Mesenteric fat pad (tissue), 1 donor: Measurements from ENCODE around the gene HES4. TPM values are rescaled to one million over a fixed set of nuclear protein-coding genes. Genes with fewer than 3 reads are reported as not detected.
"Not testable (repeated sequence)": the region's sequence is repeated elsewhere in the genome, so short reads cannot be mapped to it uniquely, and the experiment has no call there.

Experiments used
- DNase-seq: peaks from one replicate; pipeline ENCODE4 v3.0.0-alpha.2; 2020; ENCODE audit warnings: low spot score
- total RNA-seq: library from RNA; stranded (reverse); fragmentation: NEBNext Ultra II Directional; extraction: Animal tissue kit (Norgen Biotek cat#: 25700); gene quantifications from one replicate; pipeline ENCODE4 v1.2.1, GENCODE V29; 2021
- donor health status: DM: yes; HTN: yes; CAD: no.

HES4 gene
- total RNA-seq, 1 donor from 2014 or later, result 25.5 TPM

DNA sequence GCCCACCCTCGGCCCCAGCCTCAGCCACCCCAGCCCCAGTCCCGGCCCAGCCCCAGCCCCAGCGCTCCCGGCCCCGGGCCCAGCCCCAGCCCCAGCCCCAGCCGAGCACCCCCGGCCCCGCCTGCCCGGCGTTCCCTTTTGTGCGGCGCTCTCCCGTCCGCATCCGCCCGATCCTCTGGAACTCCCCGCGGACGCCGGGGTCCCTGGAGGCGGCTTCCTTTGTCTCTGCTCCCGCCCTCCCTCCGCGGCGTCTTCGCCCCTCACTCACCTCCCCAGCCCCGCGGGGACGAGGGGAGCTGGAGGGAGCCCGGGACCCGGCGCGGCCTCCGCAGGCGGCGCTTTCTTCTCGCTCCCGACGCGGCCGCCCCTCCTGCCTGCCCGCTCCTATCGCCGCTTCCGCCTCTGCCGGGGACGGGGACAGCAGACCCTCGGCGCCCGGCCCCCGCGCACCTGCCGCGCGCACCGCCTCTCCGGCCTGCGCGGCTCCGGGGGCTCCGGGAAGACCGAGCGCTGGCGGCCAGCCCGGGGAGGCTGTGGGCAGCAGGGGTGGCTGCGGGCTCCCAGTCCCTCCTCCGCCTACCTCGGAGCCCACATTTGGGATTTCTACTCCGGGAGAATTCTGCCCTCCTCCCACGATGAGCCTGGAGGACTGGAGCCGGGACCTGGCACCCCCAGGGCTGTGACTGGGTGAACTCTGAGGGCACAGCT lies 34.0 kb upstream of the HES4 start:
- no peak for DNase-seq

DNA sequence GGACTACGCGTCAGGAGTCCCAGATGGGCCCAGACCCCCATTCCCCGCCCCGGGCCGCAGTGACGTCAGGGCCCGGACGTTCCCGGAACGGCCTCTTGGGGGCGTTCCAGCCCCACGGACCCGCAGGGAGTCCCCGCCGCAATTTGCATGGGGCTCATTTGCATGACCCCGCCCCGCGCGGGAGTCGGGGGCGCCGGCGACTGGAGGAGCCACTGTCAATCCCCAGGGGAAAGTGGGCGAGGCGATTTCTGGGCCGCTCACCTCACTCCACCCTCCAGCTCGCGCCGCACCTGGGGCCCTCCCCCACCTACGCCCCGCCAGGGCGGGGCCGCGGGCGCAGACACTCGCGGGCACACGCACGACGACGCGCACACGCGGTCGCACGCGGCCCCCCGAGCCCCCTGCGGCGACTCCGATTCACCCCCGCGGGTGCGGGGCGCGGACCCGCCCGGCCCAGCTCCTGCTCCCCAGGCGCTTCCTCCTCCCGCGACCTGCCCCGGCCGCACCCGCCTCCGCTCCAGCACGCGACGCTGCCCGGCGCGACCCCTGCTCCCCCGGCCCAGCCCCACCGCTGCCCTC lies 33.2 kb upstream of the HES4 start:
- no peak for DNase-seq

DNA sequence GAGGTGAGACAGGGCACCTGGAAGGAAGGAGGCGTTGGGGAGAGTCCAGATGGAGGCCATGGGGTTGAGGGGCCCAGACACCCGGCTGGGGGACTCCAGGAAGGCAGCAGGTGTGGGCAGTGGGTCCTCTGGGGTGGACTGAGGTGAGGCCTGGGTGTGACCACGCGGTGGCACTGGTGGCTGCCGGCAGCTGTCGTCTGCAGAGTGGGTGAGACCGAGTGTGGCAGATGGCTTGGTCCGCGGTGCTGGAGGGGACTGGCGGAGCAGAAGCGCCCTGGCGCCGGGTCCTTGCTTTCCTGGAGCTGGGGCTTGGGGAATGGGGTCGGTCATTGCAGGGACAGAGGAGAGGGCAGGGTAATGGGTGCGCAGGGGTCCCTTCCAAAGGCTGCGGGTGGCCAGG lies 32.5 kb upstream of the HES4 start:
- no peak for DNase-seq

DNA sequence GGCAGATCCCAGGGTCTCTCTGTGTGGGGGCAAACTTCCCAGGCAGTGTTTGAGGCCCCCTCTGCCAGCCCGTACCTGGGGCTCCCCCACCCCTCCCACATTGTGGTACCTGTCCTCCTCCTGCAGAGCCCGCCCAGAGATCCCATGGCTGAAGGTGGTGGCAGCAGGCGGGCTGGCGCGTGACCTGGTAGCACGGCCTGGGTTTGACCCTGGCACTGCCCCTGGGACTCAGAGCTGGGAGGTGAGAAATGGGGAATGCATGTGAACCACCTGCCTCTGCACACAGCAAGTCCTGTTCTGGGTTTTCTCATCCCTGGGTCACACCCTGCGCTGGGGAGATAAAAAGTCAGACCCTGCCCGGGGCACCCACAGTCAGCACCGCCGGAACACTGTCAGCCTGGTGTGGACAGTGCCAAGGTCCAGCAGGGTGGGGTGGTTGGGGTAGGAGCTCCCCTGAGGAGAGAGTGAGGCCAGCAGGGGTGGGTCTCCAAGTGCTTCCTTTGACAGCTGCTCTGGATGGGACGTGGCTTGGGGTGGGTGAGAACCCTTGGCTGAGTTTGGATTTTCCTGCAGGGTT lies 31.9 kb upstream of the HES4 start:
- no peak for DNase-seq

DNA sequence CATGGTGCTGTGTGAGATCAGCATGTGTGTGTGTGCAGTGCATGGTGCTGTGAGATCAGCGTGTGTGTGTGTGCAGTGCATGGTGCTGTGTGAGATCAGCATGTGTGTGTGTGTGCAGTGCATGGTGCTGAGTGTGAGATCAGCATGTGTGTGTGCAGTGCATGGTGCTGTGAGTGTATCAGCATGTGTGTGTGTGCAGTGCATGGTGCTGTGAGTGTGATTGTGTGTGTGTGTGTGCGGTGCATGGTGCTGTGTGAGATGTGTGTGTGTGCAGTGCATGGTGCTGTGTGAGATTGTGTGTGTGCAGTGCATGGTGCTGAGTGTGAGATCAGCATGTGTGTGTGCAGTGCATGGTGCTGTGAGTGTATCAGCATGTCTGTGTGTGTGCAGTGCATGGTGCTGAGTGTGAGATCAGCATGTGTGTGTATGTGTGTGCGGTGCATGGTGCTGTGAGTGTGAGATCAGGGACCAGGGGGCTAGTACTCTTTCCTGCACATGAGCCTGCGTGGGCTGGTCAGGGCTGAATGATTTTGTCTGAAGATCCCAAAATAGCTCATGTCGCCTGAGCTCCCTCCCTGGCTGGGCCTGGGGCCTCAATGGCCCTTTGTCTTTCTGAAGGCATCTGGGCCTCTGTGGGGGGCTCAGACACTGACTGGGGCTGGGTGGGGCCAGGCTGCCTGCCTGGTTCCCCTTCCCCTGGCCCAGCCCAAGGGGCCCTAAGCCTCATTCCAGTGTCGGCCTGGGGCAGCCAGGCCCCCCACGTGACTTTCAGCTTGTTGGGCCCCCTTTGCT lies 31.2 kb upstream of the HES4 start:
- DNase-seq, result not testable (repeated sequence)

DNA sequence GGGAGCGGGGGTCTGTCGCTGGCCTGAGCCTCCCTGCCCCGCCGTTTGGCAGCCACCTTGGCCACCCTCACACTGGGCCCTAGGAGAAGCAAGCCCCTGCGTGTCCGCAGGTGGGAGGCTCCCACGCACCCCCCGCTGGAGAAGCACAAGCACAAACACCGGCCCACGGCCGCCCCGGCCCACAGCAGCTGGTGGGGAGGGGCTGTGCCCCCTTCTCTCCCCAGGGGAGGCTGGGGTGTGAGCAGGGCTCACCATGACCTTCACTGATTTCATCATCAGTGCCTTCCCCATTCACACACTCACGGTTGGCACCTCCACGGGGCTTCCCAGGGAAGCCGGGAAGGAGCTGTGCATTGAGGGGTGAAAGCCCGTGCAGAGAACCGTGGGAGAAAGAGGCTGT lies 27.9 kb upstream of the HES4 start:
- no peak for DNase-seq

DNA sequence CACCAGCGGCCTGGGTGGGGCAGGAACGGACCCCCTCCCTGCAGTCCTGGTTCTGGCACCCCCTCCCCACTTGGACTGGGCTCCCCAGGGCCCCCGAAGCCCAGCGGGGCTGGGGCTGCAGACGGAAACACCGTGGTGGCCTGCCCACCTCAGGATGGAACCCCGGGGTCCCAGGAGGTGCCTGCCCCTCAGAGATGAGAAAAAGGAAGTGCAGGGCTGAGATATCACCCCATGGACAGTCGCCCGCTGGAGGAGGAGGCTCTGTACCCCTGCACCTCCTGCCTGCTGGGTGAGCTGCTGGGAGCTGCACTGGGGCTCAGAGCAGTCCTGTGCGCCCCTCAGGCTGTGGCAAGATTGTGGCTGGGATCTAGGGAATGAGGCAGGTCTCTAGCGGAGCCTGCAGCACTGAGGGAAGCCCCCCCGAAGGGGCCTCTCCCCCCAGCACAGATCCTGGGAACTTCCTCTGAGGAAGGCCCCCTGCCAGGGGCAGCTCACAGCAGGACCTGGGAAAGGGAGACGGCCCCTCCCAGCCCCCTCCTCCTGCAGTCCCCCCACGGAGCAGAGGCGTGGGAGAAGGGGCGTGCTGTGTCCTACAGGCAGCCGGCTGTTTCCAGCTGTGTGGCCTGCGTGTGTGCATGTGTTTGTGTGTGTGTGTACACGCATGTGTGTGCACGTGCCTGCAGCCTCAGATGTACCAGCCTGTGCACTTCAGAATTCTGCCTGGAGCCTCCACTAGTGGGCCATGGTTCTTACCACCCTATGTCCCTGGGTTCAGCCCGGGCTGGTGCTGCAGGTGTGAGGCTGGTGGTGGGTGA lies 26.9 kb upstream of the HES4 start:
- no peak for DNase-seq

DNA sequence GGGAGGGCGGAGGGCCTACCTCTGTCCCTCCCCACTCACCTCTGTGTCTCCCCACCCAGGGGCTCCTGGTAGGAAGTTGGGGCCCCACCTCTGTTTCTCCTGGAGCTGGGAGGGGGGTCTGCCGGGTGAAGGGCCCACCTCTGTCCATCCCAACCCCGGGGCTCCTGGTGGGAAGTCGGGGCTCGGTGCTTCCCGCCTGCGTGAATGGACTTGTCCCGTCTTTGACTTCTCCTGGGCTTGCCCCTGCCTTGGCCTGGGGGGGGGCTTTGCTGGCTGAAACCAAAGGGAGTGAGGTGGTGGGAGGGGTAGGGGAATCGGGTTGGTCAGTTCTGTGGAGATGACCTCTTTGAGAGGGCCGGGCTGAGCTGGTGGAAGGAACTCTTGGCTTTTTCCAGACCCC lies 25.8 kb upstream of the HES4 start:
- DNase-seq, result no peak

DNA sequence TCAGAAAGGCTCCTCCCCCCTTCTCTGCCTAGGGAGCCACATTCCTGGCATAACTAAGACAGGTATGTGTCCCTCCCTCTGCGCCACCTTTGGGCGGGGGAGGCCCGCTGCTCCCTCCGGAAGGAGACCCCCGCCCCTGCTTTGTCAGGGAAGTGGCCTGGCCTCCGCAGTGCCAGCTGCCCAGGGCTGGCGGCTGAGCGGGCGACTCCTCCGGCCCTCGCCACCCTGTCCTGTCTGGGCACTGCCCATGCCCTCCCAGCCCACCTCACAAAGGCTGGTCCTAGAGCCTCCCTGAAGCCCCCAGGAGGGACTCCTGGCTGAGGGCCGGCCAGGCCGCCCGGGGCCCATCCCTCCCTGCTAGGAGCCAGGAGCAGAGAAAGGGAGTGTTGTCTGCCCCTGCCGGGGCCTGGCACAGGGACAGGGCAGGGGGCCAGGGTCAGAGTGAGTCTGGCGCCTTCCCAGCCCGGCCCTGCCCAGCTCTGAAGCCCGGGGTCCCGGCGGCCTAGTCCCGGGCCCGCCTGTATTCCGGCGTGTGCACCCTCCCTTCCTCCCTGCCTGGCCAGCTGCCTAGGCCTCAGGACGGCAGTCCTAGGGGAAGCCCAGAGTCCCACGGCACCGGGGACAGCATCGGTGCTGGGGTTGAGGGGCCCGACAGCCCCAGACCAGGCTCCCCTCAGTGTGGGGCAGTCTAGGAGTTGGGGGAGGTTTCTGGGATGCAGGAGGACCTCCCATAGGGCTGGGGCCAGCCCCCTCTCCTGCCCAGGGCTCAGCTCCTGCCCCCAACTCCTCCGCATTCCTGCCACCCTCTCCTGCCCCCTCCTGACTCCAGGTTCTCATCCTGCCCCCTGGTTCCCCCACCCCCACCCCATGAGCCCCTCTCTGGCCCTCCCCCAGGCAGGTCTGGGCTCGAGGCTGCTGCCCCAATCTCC lies 25.1 kb upstream of the HES4 start:
- no peak for DNase-seq

DNA sequence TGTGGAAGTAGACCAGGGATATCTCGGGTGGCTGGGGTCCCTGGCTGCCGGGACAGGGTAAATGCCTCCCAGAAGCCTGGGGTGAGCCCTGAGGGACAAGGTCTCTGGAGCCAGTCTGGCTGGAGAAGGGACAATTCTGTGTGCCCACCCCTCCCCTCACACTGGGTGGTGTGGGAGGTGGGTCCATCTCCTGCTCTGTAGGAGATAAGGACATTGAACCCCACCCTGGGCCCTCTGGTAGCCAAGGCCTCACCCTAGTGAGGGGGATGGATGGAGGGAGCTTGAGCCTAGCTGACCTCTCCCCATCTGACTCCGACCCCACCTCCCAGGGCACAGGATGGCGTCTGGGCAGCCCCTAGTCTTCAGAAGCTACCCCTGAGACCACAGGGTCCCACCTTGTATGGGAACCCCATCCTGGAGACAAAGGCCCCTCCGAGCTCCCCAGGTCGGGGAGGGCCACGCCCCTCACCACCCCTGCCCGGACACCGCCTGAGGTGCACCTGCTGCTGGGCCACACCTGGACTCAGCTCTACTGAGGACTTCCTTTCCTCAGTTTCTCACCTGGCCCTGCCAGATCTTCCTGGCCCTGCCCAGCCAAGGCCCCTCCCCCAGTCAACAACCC lies 24.4 kb upstream of the HES4 start:
- no peak for DNase-seq

DNA sequence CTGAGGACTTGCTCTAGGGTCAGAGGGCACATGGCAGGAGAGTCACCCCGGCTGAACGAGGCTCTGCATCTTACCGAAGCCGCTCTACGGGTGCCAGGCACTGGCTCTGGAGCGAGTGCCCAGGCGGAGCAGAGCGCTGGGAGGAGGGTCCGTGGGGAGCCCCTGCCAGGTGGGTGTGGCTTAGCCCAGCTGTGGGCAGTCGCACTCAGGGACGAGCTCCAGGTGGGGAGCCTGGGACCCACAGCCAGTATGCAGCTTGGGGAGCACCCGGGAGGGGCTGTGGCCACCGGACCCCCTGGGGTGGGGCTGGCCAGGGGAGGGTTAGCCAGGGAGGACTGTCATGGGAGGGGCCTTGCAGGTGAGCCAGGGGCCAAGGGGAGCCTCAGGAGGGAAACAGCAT lies 23.8 kb upstream of the HES4 start:
- DNase-seq, result no peak

DNA sequence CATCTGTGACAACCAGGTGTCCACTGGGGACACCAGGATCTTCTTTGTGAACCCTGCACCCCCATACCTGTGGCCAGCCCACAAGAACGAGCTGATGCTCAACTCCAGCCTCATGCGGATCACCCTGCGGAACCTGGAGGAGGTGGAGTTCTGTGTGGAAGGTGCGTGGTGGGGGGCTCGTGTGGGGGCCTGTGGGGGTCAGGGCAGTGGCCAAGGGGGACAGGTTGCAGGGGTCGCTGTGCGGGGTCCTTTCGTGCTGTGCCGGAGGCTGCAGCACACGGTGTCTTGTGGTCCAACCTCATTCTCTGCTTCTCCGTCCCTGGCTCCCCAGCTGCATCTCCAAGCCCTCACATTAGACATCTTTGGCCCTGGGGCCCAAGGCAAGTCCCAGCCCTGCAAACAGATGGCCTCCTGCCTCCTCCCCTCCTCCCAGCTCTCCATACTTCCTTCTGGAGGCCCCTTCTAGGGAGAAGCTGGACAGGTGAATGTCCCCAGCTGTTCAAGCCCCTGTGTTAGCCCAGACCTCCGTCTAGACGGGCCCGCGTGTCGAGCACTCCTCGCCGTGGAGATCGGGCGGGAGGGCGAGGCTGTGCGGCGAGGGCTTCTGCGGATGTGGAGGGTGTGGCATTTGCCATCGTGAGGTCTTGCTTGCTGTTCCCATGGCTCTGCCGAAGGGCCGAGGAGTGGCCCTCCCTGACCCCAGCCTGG lies 22.6 kb upstream of the HES4 start:
- no peak for DNase-seq

DNA sequence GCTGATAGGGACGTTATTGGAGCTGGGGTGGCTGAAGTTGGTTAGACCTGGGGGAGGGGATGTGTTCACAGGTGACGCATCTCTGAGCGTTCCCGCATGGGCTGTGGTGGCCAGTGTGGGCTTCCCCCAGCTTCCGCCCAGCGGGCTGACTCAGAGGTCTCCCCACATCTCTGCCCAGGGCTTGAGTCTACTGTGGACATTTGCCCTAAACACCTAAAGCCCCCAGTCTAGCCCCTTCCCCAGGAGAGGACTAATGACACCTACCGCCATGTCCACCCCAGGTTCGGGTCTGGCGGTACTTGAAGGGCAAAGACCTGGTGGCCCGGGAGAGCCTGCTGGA lies 22.0 kb upstream of the HES4 start:
- DNase-seq, result no peak

DNA sequence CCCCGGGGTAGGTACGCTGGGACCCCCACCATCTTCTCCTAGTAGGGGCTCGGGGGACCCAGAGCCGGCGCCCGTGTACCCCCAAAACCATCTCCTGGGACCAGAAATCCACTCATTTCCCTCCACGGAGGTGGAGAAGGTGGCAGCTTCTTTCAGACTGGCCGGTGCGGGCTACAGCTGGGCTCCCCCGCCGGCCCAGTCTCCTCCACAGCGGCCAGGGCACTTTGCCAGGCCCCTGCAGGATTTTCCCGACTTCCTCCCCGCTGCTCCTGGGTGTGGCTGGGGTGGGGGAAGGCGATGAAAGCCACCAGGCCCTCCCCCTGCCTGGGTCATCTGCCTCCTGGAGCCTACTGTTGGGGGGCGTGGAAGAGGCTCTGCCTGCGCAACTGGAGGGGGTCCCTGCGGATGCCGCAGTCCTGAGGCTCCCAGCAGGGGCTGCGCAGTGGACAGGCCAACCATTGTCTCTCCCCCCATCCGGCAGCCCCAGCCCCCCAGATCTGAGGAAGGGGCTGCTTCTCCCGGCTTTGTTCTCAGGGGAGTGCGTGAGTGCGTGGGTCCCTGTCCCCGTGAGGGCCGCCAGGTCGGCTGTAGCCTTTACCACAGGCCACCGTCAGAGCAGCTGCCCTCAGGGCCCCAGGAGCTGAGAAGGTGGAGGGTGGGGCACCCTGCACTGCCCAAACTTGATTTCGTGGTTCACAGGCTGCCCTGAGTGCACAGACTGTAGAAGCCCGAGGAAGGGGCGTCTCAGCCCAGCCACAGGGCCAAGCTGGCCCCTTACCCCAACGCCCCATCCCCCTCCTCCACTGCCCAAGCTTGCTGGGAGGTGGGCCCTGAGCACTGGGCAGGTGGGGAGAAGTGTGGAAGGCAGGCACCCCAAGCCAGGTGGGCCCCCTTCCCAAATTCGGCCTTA lies 21.4 kb upstream of the HES4 start:
- no peak for DNase-seq

DNA sequence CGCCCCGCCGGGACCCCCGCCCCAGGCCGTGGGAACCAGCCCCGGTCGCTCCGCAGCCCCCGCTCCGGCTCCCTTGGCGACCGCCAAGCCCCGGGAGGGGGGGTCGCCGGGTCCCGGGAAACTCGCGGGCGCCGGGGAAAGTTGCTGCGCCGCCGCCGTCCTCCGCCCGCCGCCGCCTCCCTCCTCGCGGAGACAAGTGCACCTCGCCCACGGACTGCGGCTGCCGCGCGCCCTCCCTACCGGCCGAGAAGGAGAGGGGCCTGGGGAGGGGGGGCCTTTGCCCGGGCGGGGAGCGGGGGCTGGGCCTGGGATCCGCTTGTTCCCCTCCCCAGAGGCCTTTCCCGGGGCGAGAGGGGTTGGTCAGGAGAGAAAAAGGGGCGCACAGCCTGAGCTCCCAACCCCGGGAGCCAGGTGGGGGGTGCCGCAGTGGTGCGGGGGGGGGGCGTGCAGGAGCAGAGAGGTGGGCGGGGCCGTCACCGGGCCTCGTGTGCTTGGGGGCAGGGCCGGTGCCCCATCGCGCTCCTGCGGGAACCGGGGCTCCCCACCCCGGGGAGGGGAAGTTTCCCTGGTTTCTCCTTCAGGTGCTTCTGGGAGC lies 20.6 kb upstream of the HES4 start:
- DNase-seq, result no peak

DNA sequence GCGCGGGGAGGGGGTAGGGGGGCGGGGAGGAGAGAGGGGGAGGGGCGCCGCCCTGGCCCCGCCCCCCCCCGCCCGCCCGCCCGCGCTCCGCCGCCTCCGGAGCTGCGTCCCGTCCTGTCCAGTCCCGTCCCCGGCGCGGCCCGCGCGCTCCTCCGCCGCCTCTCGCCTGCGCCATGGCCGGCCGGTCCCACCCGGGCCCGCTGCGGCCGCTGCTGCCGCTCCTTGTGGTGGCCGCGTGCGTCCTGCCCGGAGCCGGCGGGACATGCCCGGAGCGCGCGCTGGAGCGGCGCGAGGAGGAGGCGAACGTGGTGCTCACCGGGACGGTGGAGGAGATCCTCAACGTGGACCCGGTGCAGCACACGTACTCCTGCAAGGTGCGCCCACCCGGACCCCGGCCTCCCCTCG lies 20.1 kb upstream of the HES4 start, which contains the start of gene AGRN:
Gene AGRN, plus strand, starts transcription at position 121 of the 405 bp plus-strand sequence. Its CDS starts 53 bp downstream, at position 174.
- DNase-seq, result no peak
